Endothelial cell of umbilical vein (primary cell): Measurements from ENCODE around the gene SPATA24. TPM values are rescaled to one million over a fixed set of nuclear protein-coding genes. Genes with fewer than 3 reads are reported as not detected.

Experiments
- BruUV-seq: library from RNA; stranded (reverse); fragments of 400-500 nt; replicated peaks from 2 replicates; lab custom pipeline; 2021; lab: Mats Ljungman, UMichigan
- CTCF ChIA-PET: fragments of 300-600, 350-600 bp; sonication (Branson Sonifier 250); formaldehyde crosslinking; loops from one replicate; lab custom pipeline; 2021; ENCODE audit warnings: antibody characterized with exemption, inconsistent platforms; lab: Charles Lee
- POLR2A ChIA-PET: fragments of 300-600, 350-600 bp; sonication (Branson Sonifier 250); formaldehyde crosslinking; loops from one replicate; lab custom pipeline; 2021; ENCODE audit warnings: antibody characterized with exemption, inconsistent platforms; lab: Charles Lee
- DNase-seq: peaks from one replicate; pipeline ENCODE4 v3.0.0-alpha.2; 2011; ENCODE audit warnings: low read depth, low spot score
- FAIRE-seq: peaks from 2 replicates; lab custom pipeline; 2011; peaks lifted over from hg19 to GRCh38; lab: Jason Lieb, UNC
- H2AFZ ChIP-seq: 2 replicates; pipeline ENCODE4 v1.6.0; 2012; ENCODE audit warnings: low read depth, low read length, control low read depth, inconsistent platforms
- H3K27ac ChIP-seq: 2 replicates; pipeline ENCODE4 v1.5.1; 2011; ENCODE audit warnings: low read depth, mild to moderate bottlenecking, control low read depth, low read length, moderate library complexity; ENCODE audit not compliant: insufficient read depth
- H3K27me3 ChIP-seq, 2 experiments: 2 replicates each; pipeline versions ENCODE4 v1.6.0 to v1.6.1; 2011; ENCODE audit warnings: low read length in 2 of 2, mixed read lengths in 1 of 2; ENCODE audit not compliant: control insufficient read depth in 2 of 2, insufficient read depth in 2 of 2
- H3K36me3 ChIP-seq, 2 experiments: 2 replicates in 1 of 2; 3 replicates in 1 of 2; pipeline ENCODE4 v1.5.1; 2011; ENCODE audit warnings: low read length in 2 of 2, mild to moderate bottlenecking in 1 of 2, moderate library complexity in 1 of 2; ENCODE audit not compliant: control insufficient read depth in 2 of 2, insufficient read depth in 2 of 2; ENCODE audit errors: extremely low read depth in 1 of 2
- H3K4me1 ChIP-seq: 3 replicates; pipeline ENCODE4 v1.5.1; 2011; ENCODE audit warnings: mild to moderate bottlenecking, low read length; ENCODE audit not compliant: control insufficient read depth, insufficient read depth; ENCODE audit errors: extremely low read depth
- H3K4me2 ChIP-seq: 2 replicates; pipeline ENCODE4 v1.6.1; 2011; ENCODE audit warnings: low read length, control low read depth, mixed read lengths; ENCODE audit not compliant: insufficient read depth
- H3K4me3 ChIP-seq, 3 experiments: fragments of 200-600 bp in 1 of 3; sonication (generic), shearing (Covaris generic) in 1 of 3; replicated peaks in 1 of 3; 2 replicates each; pipeline ENCODE4 v1.5.1; 2011 to 2016; ENCODE audit warnings: control low read depth in 3 of 3, low read length in 3 of 3, mild to moderate bottlenecking in 2 of 3, inconsistent platforms in 1 of 3, low read depth in 1 of 3, moderate library complexity in 1 of 3; ENCODE audit not compliant: insufficient read depth in 1 of 3
- H3K79me2 ChIP-seq: 2 replicates; pipeline ENCODE4 v1.6.0; 2012; ENCODE audit warnings: low read length, inconsistent platforms; ENCODE audit not compliant: control insufficient read depth, insufficient read depth
- H3K9ac ChIP-seq: replicated peaks from 2 replicates; pipeline ENCODE3; 2011; ENCODE audit warnings: low read length, control low read depth; ENCODE audit not compliant: insufficient read depth; ENCODE audit errors: extremely low read depth
- H3K9me1 ChIP-seq: replicated peaks from 3 replicates; pipeline ENCODE4 v1.6.0; 2011; ENCODE audit warnings: mild to moderate bottlenecking, low read length; ENCODE audit not compliant: control insufficient read depth, insufficient read depth; ENCODE audit errors: extremely low read depth
- H3K9me3 ChIP-seq: replicated peaks from 2 replicates; pipeline ENCODE4 v1.5.1; 2012; ENCODE audit warnings: low read length, inconsistent platforms; ENCODE audit not compliant: control insufficient read depth, insufficient read depth
- H4K20me1 ChIP-seq: replicated peaks from 2 replicates; pipeline ENCODE3; 2011; ENCODE audit warnings: mild to moderate bottlenecking, low read length; ENCODE audit not compliant: control insufficient read depth, insufficient read depth; ENCODE audit errors: extremely low read depth
- EZH2 ChIP-seq: IDR thresholded peaks from 2 replicates; pipeline ENCODE4 v1.6.1; 2012; ENCODE audit warnings: borderline replicate concordance, low read depth, mild to moderate bottlenecking, moderate library complexity, low read length, inconsistent platforms; ENCODE audit not compliant: severe bottlenecking
- FOS ChIP-seq: IDR thresholded peaks from 2 replicates; pipeline ENCODE4 v1.6.1; 2011; ENCODE audit warnings: mild to moderate bottlenecking, low read length, moderate library complexity, borderline replicate concordance; ENCODE audit not compliant: insufficient read depth
- JUN ChIP-seq: IDR thresholded peaks from 2 replicates; pipeline ENCODE4 v1.6.1; 2011; ENCODE audit warnings: borderline replicate concordance, low read depth; ENCODE audit not compliant: insufficient read length, insufficient read depth
- MAX ChIP-seq: IDR thresholded peaks from 2 replicates; pipeline ENCODE4 v1.6.1; 2011; ENCODE audit not compliant: insufficient read depth, insufficient read length
- MYC ChIP-seq: IDR thresholded peaks from one replicate; pipeline ENCODE4 v1.6.1; 2011; ENCODE audit warnings: mild to moderate bottlenecking, low read depth, low read length
- POLR2A ChIP-seq: IDR thresholded peaks from 2 replicates; pipeline ENCODE4 v1.6.1; 2012; ENCODE audit warnings: low read depth, mild to moderate bottlenecking, control low read depth, low read length
- POLR2AphosphoS5 ChIP-seq: IDR thresholded peaks from 2 replicates; pipeline ENCODE4 v1.6.1; 2012; ENCODE audit warnings: low read depth, mild to moderate bottlenecking, control low read depth, low read length, moderate library complexity; ENCODE audit not compliant: insufficient read depth
- dilution Hi-C: fragments of 300-500 bp; cut with MboI; formaldehyde crosslinking; loops from one replicate; pipeline ENCODE4 v1.15.0; 2019; ENCODE audit warnings: low sequenced_read_pairs; ENCODE audit not compliant: extremely low pct_ligation_motif_present
- intact Hi-C: fragments of 100-400 bp; cut with micrococcal nuclease; formaldehyde crosslinking; loops from one replicate; pipeline ENCODE4 v1.10.0; 2022
- polyA plus RNA-seq, 4 experiments: library from polyadenylated mRNA; depleted of rRNA in 3 of 4; stranded (reverse) in 3 of 4; unstranded in 1 of 4; fragments of >200 nt; gene quantifications; 2 replicates each; pipeline versions ENCODE4 v1.2.1 to v1.2.3, GENCODE V29; 2011 to 2012; ENCODE audit warnings: missing spikeins in 1 of 4
- total RNA-seq: library from RNA; stranded (reverse); gene quantifications from 2 replicates; pipeline ENCODE4 v1.2.3, GENCODE V29; 2021
- TF ChIP-seq, protein P1 (sequence below), 2 donors: IDR thresholded peaks; 1 replicate in 1 of 2; 2 replicates in 1 of 2; pipeline ENCODE4 v1.5.1; 2011; ENCODE audit warnings: low read length in 2 of 2, mild to moderate bottlenecking in 2 of 2, moderate library complexity in 2 of 2, control low read depth in 1 of 2, inconsistent platforms in 1 of 2, low read depth in 1 of 2; ENCODE audit not compliant: insufficient read depth in 1 of 2; ENCODE audit errors: extremely low read depth in 1 of 2

SPATA24 gene
- total and polyA plus RNA-seq, 2 donors (not counting 3 experiments of a cell fraction or from before 2014, with no cell fraction given), result 3.2 to 7.9 TPM

- intact Hi-C loops (no loop called here), dilution Hi-C loops (no loop called here)
- ChIA-PET CTCF (no interaction called here), POLR2A (no interaction called here)
- Histone ChIP-seq H3K79me2 (no peaks in the 10 kb centered on the region), H3K4me3 (no peak overlapping the region), H4K20me1 (no peaks in the 10 kb centered on the region), H3K9me1 (no peaks in the 10 kb centered on the region), H3K27me3 (no peaks in the 10 kb centered on the region), H3K36me3 (no peaks in the 10 kb centered on the region), H3K9me3 (no peaks in the 10 kb centered on the region), H3K27ac (no peak overlapping the region), H3K9ac (no peak overlapping the region), H3K4me1 (no peaks in the 10 kb centered on the region), H3K4me2 (no peak overlapping the region), H2AFZ (no peak overlapping the region)
- TF ChIP-seq EZH2, result no peak
- TF ChIP-seq POLR2AphosphoS5, result no peak
- no peak for TF ChIP-seq MYC
- no peak for TF ChIP-seq POLR2A
- TF ChIP-seq, protein P1, sequence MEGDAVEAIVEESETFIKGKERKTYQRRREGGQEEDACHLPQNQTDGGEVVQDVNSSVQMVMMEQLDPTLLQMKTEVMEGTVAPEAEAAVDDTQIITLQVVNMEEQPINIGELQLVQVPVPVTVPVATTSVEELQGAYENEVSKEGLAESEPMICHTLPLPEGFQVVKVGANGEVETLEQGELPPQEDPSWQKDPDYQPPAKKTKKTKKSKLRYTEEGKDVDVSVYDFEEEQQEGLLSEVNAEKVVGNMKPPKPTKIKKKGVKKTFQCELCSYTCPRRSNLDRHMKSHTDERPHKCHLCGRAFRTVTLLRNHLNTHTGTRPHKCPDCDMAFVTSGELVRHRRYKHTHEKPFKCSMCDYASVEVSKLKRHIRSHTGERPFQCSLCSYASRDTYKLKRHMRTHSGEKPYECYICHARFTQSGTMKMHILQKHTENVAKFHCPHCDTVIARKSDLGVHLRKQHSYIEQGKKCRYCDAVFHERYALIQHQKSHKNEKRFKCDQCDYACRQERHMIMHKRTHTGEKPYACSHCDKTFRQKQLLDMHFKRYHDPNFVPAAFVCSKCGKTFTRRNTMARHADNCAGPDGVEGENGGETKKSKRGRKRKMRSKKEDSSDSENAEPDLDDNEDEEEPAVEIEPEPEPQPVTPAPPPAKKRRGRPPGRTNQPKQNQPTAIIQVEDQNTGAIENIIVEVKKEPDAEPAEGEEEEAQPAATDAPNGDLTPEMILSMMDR (IDR thresholded peaks at IDR 0.05; ENCODE audit: extremely low read depth in 1 of 2, insufficient read depth in 1 of 2, low read depth in 1 of 2, low read length in 2 of 2), result no peak
- TF ChIP-seq FOS, result no peak
- no peak for TF ChIP-seq MAX
- TF ChIP-seq JUN, result no peak
- DNase-seq (no peak), FAIRE-seq (no peak)
- BruUV-seq, result no TSS peak
Observed at GRCh38 chr5:139381837-139382761, 21.8 kb downstream of the SPATA24 start.
